Activated CD4-positive, alpha-beta T cell treated with anti-CD3 and anti-CD28 coated beads, Interleukin-2, amount 10 ng/mL, durations not matched to agents 7 days and 5 days (primary cell): ENCODE results near the gene VPS35. TPM values are rescaled to one million over a fixed set of nuclear protein-coding genes. Genes with fewer than 3 reads are reported as not detected.
A peak's percentile ranks its signal among the peaks of the same experiment; 100 is the strongest.

Experiments used
- CTCF ChIA-PET: fragments of 350-600 bp; sonication (Branson Sonifier 250); formaldehyde crosslinking; loops from one replicate; lab custom pipeline; 2021; ENCODE audit warnings: antibody characterized with exemption; lab: Charles Lee
- POLR2A ChIA-PET: fragments of 350-600 bp; sonication (Branson Sonifier 250); formaldehyde crosslinking; loops from one replicate; lab custom pipeline; 2021; ENCODE audit warnings: antibody characterized with exemption; lab: Charles Lee
- DNase-seq: peaks from one replicate; pipeline ENCODE4 v3.0.0-alpha.2; 2020
- H3K27ac Mint-ChIP-seq: one replicate; pipeline ENCODE4 v1.8.0; 2021; ENCODE audit warnings: mild to moderate bottlenecking, moderate library complexity, mixed read lengths
- H3K27me3 Mint-ChIP-seq: one replicate; pipeline ENCODE4 v1.8.0; 2021; ENCODE audit warnings: mixed read lengths
- H3K36me3 Mint-ChIP-seq: one replicate; pipeline ENCODE4 v1.8.0; 2021; ENCODE audit warnings: low read depth, mixed read lengths
- H3K4me1 Mint-ChIP-seq: one replicate; pipeline ENCODE4 v1.8.0; 2021; ENCODE audit warnings: mixed read lengths
- H3K4me3 Mint-ChIP-seq: one replicate; pipeline ENCODE4 v1.8.0; 2021; ENCODE audit warnings: mild to moderate bottlenecking, moderate library complexity, mixed read lengths
- H3K9me3 Mint-ChIP-seq: one replicate; pipeline ENCODE4 v1.8.0; 2021; ENCODE audit warnings: mixed read lengths
- total RNA-seq, 2 experiments: library from RNA; stranded (reverse); gene quantifications; one replicate each; pipeline ENCODE4 v1.2.3, GENCODE V29; 2021

The VPS35 gene
- total RNA-seq, 2 experiments from 2014 or later = 71.7 to 75.0 TPM

DNA sequence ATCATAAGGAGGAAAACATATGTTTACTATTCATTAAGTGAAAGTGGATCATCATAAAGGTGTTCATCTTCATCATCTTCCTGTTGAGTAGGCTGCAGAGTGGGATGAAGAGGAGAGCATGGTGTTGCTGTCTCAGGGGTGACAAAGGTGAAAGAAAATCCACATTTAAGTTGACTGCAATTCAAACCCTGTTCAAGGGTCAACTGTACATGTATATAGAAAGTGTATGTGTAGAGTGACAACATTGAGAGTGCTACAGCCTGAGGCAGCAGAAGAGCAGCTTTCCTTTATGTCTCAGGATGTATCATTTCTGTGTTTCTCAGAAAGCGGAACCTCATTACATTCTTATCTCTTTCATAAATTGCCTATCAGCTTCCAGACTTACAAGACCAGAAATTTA lies 17.7 kb upstream of the VPS35 start:
- Mint-ChIP-seq H3K27me3 (no peaks in the 10 kb centered on the region), H3K36me3 (no peaks in the 10 kb centered on the region), H3K4me1 (no peaks in the 10 kb centered on the region), H3K27ac (no peak overlapping the region), H3K4me3 (no peak overlapping the region), H3K9me3 (no peaks in the 10 kb centered on the region)
- DNase-seq = no peak
- ChIA-PET CTCF (interaction anchor here (0.5 to 1.2 kb wide), 3 partner anchors 15 to 139 kb away, joined by 3 to 4 read pairs (median 3); no protein-coding TSS in a partner anchor), POLR2A (no interaction called here)

- DNase-seq = no peak
- no peaks in the 10 kb centered on the region for H3K9me3 Mint-ChIP-seq
- H3K4me3 Mint-ChIP-seq = no peak overlapping the region
- peaks cover 11% of the 10 kb centered on the region for H3K36me3 Mint-ChIP-seq
- ChIA-PET CTCF (no interaction called here), POLR2A (no interaction called here)
- no peak overlapping the region for H3K27ac Mint-ChIP-seq
- H3K4me1 Mint-ChIP-seq = no peaks in the 10 kb centered on the region
- H3K27me3 Mint-ChIP-seq = no peaks in the 10 kb centered on the region
Observed at GRCh38 chr16:46702030-46702429, 13.1 kb upstream of the VPS35 start.

DNA sequence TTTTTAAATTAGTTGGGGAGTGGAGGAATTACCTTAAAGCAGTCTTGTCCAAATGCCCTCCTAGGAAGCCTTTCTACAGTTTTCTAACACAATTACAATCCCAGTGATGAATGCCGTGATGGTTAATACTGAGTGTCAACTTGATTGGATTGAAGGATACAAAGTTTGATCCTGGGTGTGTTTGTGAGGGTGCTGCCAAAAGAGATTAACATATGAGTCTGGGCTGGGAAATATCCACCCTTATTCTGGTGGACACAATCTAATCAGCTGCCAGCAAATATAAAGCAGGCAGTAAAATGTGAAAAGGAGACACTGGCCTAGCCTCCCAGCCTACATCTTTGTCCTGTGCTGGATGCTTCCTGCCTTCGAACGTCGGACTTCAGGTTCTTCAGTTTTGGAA lies 12.6 kb upstream of the VPS35 start:
- no peak overlapping the region for H3K27ac Mint-ChIP-seq
- no peaks in the 10 kb centered on the region for H3K27me3 Mint-ChIP-seq
- CTCF ChIA-PET = no interaction called here

DNA sequence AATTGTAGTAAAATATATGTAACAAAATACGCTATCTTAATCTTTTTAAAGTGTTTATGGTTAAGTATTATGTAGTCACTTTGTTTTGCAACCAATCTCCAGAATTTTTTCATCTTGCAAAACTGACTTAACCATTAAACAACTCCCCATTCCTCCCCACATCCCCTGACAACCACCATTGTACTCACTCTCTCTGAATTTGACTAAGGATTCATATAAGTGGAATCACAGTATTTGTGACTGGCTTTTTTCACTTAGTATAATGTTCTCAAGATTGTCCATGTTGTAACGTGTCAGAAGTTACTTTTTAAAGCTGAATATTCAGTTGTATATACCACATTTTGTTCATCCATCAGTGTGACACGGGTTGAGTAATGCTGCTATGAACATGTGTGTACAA lies 11.1 kb upstream of the VPS35 start:
- POLR2A ChIA-PET = no interaction called here

More for the DNA sequence above, 12.6 kb upstream of the VPS35 start:
- H3K9me3 Mint-ChIP-seq = no peaks in the 10 kb centered on the region
- peaks cover 13% of the 10 kb centered on the region for H3K36me3 Mint-ChIP-seq
- H3K4me1 Mint-ChIP-seq = no peaks in the 10 kb centered on the region
- POLR2A ChIA-PET = no interaction called here
- no peak overlapping the region for H3K4me3 Mint-ChIP-seq
- no peak for DNase-seq

DNA sequence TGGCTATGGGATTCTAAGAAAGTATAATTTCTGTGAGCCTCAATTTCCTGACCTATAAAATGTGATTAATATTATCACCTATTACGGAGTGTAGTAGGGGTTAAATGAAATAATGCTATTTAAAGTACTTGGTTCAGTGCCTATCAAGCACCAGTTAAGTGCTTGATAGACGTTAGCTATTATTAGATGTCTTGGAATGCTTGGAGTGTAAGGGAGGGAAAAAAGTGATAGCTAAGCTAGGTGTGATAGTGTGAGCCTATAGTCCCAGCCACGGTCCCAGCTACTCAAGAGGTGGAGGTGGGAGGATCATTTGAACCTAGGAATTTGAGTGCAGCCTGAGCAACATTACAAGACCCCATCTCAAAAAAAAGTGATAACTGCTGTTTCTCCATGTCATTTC lies 8.0 kb upstream of the VPS35 start:
- no peak overlapping the region for H3K27ac Mint-ChIP-seq
- no peak for DNase-seq
- H3K4me1 Mint-ChIP-seq = peaks cover 4% of the 10 kb centered on the region
- CTCF ChIA-PET = interaction anchor here (0.6 to 2.0 kb wide), 4 partner anchors 8 to 44 kb away, joined by 3 to 6 read pairs (median 4); no protein-coding TSS in a partner anchor
- H3K36me3 Mint-ChIP-seq = peaks cover 39% of the 10 kb centered on the region
- H3K9me3 Mint-ChIP-seq = no peaks in the 10 kb centered on the region
- no peaks in the 10 kb centered on the region for H3K27me3 Mint-ChIP-seq
- POLR2A ChIA-PET = interaction anchor here (1.0 kb wide), 1 partner anchor 124 kb away, joined by 3 read pairs; no protein-coding TSS in a partner anchor
- H3K4me3 Mint-ChIP-seq = no peak overlapping the region

More for the DNA sequence above, 11.1 kb upstream of the VPS35 start:
- Mint-ChIP-seq H3K36me3 (peaks cover 23% of the 10 kb centered on the region), H3K4me1 (peaks cover under 1% of the 10 kb centered on the region), H3K4me3 (no peak overlapping the region), H3K27me3 (no peaks in the 10 kb centered on the region), H3K27ac (no peak overlapping the region), H3K9me3 (no peaks in the 10 kb centered on the region)
- CTCF ChIA-PET = interaction anchor here (0.6 to 1.4 kb wide), 3 partner anchors 21 to 1459 kb away, joined by 3 to 4 read pairs (median 3); no protein-coding TSS in a partner anchor
- no peak for DNase-seq

- ChIA-PET POLR2A (interaction anchor here (0.7 kb wide), 1 partner anchor 56 kb away, joined by 4 read pairs; no protein-coding TSS in a partner anchor), CTCF (interaction anchor here (1.5 to 2.0 kb wide), 3 partner anchors 9 to 18 kb away, joined by 4 to 6 read pairs (median 5); no protein-coding TSS in a partner anchor)
- Mint-ChIP-seq H3K27ac (no peak overlapping the region), H3K4me1 (peaks cover 4% of the 10 kb centered on the region), H3K27me3 (no peaks in the 10 kb centered on the region), H3K36me3 (peaks cover 47% of the 10 kb centered on the region), H3K4me3 (no peak overlapping the region), H3K9me3 (no peaks in the 10 kb centered on the region)
- no peak for DNase-seq
Observed at GRCh38 chr16:46695937-46696336, 7.0 kb upstream of the VPS35 start.

DNA sequence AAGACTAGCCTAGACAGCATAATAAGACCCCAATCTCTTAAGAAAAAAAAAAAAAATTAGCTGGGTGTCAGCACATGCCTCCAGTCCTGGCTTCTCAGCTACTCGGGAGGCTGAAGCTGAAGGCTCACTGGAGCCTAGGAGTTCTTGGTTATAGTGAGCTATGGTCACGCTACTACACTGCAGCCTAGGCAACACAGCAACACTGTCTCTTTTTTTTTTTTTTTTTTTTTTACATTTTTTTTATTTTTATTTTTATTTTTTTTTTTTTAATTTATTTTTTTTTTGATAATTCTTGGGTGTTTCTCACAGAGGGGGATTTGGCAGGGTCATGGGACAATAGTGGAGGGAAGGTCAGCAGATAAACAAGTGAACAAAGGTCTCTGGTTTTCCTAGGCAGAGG lies 4.6 kb upstream of the VPS35 start:
- H3K36me3 Mint-ChIP-seq = peaks cover 47% of the 10 kb centered on the region
- POLR2A ChIA-PET = no interaction called here
- no peak overlapping the region for H3K27ac Mint-ChIP-seq

GRCh38 chr16:46691726-46692125 lies 2.7 kb upstream of the VPS35 start:
- H3K9me3 Mint-ChIP-seq = no peaks in the 10 kb centered on the region
- peaks cover 20% of the 10 kb centered on the region for H3K4me1 Mint-ChIP-seq
- DNase-seq = no peak
- ChIA-PET POLR2A (no interaction called here), CTCF (interaction anchor here (0.7 to 3.3 kb wide), 5 partner anchors 13 to 167 kb away, joined by 3 to 14 read pairs (median 4); no protein-coding TSS in a partner anchor)
- no peak overlapping the region for H3K4me3 Mint-ChIP-seq
- H3K27me3 Mint-ChIP-seq = no peaks in the 10 kb centered on the region
- H3K27ac Mint-ChIP-seq = peak overlapping the region; percentile 63
- peaks cover 37% of the 10 kb centered on the region for H3K36me3 Mint-ChIP-seq

More for the DNA sequence above, 4.6 kb upstream of the VPS35 start:
- CTCF ChIA-PET = interaction anchor here (3.3 kb wide), 1 partner anchor 19 kb away, joined by 14 read pairs; no protein-coding TSS in a partner anchor
- Mint-ChIP-seq H3K4me1 (peaks cover 4% of the 10 kb centered on the region), H3K27me3 (no peaks in the 10 kb centered on the region), H3K9me3 (no peaks in the 10 kb centered on the region), H3K4me3 (no peak overlapping the region)
- no peak for DNase-seq

DNA sequence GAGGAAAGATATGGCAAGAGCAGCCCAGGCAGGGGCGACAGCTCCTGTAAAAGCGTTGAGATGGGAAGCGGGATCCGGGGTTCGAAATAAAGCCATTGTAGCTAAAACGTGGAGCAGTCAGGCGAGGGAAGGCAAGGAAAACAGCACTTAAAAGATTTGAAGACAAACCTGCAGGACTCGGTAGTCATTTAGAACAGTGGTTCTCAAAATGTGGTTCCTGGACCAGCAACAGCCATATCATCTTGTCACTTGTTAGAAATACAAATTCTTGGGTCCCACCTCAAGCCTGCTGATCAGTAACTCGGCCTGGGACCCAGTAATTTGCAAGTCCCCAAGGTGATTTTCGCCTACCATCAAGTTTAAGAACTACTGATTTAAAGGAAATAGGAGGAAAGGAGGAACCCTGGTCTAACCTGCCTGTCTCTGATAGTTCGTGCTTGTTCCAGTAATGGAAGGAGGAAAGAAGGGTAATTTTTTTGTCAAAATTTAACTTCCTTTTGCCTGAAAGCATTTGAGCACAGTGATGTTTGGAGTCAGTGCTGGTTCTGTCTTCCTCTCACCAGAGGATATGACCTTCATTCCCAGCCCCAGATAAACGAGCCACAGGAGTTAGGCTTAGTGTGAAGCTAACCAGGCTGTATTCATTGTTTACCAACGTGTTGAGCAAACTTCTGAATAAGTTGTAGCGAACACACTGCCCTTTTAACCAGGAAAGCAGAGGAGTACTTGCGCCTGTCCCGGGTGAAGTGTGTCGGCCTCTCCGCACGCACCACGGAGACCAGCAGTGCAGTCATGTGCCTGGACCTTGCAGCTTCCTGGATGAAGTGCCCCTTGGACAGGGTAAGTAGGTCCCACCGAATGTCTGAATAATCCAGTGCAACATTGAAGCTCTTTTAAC lies 1.6 kb upstream of the VPS35 start:
- Mint-ChIP-seq H3K4me3 (no peak overlapping the region), H3K4me1 (peaks cover 27% of the 10 kb centered on the region), H3K27me3 (no peaks in the 10 kb centered on the region), H3K27ac (no peak overlapping the region), H3K9me3 (no peaks in the 10 kb centered on the region), H3K36me3 (peaks cover 32% of the 10 kb centered on the region)
- POLR2A ChIA-PET = no interaction called here
- CTCF ChIA-PET = interaction anchor here (3.1 to 3.3 kb wide), 2 partner anchors 14 to 16 kb away, joined by 8 to 14 read pairs; no protein-coding TSS in a partner anchor
- DNase-seq = no peak

DNA sequence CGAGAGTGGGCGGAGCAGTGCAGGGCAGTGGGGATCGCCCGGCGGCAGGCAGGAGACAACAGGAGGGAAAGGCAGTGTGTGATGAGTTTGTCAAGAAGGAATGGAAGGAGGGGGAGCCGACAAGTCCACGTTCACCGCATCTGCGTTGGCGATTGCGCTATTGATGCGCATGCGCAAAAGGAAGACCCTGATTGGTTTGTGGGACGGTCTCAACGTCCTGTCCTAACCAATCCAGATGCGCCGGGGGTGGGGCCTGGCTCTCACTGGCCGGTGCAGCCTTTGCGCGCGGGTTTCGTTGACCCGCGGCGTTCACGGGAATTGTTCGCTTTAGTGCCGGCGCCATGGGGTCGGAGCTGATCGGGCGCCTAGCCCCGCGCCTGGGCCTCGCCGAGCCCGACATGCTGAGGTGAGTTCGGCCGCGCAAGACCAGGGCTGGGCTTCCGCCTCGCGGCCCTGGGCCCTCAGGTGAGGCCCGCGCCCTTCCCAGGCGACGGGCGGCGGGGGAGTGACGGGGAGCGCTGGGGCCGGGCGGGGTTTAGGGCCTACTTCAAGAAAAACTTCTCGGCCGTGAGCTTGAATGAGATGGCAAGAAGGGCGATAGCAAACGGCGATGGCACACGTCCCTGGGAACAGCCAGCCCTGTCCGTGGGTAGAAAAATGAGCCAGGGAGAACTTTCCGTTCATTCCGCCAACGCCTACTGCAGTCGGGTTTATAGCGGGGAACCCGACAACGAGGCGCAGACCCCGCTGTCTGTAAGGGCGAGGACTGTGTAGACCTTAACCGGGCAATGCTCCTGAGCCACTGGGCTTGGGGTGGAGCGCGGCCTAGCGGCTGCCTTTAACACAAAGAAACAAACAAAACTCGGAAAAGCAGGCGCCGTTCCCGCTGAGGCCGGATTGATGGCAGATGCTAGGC lies 645 bp upstream of the VPS35 start, which contains the start of gene ORC6:
Gene ORC6 (plus strand): TSS at position 295 of the 916 bp plus-strand sequence. CDS start 47 bp downstream, at position 342.
- Mint-ChIP-seq H3K27ac (no peak within 1 kb of the TSS), H3K27me3 (no peaks in the 10 kb centered on the region), H3K4me3 (no peak within 1 kb of the TSS), H3K4me1 (peaks cover 30% of the 10 kb centered on the region), H3K36me3 (peaks cover 24% of the 10 kb centered on the region), H3K9me3 (no peaks in the 10 kb centered on the region)
- CTCF ChIA-PET = interaction anchor here (3.1 kb wide), 1 partner anchor 15 kb away, joined by 8 read pairs; no protein-coding TSS in a partner anchor
- POLR2A ChIA-PET = no interaction called here
- DNase-seq = peak; percentile 98

- ChIA-PET POLR2A (no interaction called here), CTCF (no interaction called here)
- no peak overlapping the region for H3K27ac Mint-ChIP-seq
- no peak for DNase-seq
- H3K4me1 Mint-ChIP-seq = peaks cover 33% of the 10 kb centered on the region
- H3K4me3 Mint-ChIP-seq = no peak overlapping the region
- peaks cover 20% of the 10 kb centered on the region for H3K36me3 Mint-ChIP-seq
- no peaks in the 10 kb centered on the region for H3K9me3 Mint-ChIP-seq
- H3K27me3 Mint-ChIP-seq = no peaks in the 10 kb centered on the region
Observed at GRCh38 chr16:46688101-46688653, 801 bp downstream of the VPS35 start.

- H3K4me1 Mint-ChIP-seq = peaks cover 35% of the 10 kb centered on the region
- H3K36me3 Mint-ChIP-seq = peaks cover 14% of the 10 kb centered on the region
- CTCF ChIA-PET = no interaction called here
Observed at GRCh38 chr16:46687486-46687885, 1.5 kb downstream of the VPS35 start.

More at GRCh38 chr16:46687486-46687885, 1.5 kb downstream of the VPS35 start:
- H3K27ac Mint-ChIP-seq = no peak overlapping the region
- DNase-seq = no peak
- H3K9me3 Mint-ChIP-seq = no peaks in the 10 kb centered on the region
- no peak overlapping the region for H3K4me3 Mint-ChIP-seq
- POLR2A ChIA-PET = no interaction called here
- H3K27me3 Mint-ChIP-seq = no peaks in the 10 kb centered on the region
